Measurements from ENCODE around the gene CAST. TPM values are rescaled to one million over a fixed set of nuclear protein-coding genes. Genes with fewer than 3 reads are reported as not detected.

The CAST gene
- total RNA-seq, 2 experiments from 2014 or later = 40.5 to 90.1 TPM

DNA sequence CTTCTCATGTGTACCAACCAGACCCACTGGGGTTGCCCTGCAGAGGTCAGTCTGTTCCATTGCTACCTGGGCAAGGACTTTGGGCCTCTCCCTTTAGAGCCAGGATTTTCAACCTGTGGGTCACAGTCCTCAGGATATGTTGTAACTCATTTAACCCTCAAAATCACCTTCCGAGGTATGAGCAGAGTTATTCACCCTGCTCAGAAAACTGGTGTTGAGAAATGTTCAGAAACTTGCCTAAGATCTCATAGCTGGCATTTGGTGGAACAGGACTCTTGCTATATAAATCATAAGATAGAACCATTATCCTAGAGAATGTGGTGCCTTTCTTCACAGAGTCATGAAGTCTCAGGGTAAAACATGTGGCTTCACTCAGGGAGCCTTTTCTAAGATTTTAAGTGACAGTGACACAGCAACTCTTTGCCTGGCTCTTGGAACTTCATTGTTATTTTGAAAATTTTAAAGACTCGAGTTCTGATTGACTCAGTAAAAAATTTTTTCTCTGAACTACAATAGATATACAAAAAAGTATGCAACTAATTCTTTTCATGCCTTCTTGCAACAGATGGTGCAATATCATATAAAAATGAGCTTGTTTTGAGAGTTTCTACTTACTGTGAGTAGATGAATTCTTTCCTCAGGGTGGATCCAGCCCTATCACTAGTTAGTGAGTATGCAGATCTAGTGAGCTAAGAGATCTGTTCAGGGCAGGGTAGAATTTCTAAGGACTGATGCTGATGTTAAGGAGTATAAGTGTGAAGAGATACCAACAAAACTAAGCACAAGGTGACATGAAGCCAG, 29.5 kb downstream of the CAST start:
- H2AFZ ChIP-seq (ENCODE audit: low read length) = no peak overlapping the region
- no TSS peak for BruUV-seq (replicated peaks)

DNA sequence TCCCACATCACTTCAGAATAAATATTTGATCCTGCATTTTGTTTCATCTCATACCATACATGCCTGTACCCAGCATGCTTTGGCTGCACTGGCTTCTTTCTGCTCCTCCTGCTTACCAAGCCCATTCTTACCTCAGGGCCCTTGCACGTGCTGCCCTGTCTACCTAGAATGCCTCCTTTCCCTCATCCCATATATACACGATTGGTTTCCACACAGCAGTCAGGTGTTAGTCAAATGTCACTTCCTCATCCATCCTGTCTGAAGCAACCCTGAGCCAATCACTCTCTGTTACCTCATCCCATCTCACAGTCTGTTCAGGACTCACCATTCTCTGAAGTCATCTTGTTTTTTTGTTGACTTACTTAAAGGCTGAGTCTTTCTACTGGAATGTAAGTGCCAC, 30.3 kb downstream of the CAST start:
- ChIA-PET CTCF (ENCODE audit: unreplicated experiment) (interaction anchor here (0.6 kb wide), 1 partner anchor 11 kb away, joined by 3 read pairs; no protein-coding TSS in a partner anchor), POLR2A (interaction anchor here (0.7 to 2.5 kb wide), 6 partner anchors 9 to 316 kb away, joined by 3 to 6 read pairs (median 4); partner anchors contain the start of gene CAST)
- intact Hi-C loops (cut with micrococcal nuclease; ENCODE audit: unreplicated experiment) = no loop called here
- Histone ChIP-seq H3K4me3 (ENCODE audit: low read depth, low read length, poor library complexity, severe bottlenecking) (no peak overlapping the region), H3K4me1 (ENCODE audit: insufficient read depth, low read length, poor library complexity, severe bottlenecking) (peaks cover 4% of the 10 kb centered on the region), H4K20me1 (ENCODE audit: insufficient read depth, low read length) (no peaks in the 10 kb centered on the region), H2AFZ (ENCODE audit: low read length) (no peak overlapping the region), H3K27ac (ENCODE audit: low read depth, low read length, poor library complexity, severe bottlenecking) (no peak overlapping the region), H3K9me2 (ENCODE audit: insufficient read depth, low read length) (no peaks in the 10 kb centered on the region), H3K36me3 (ENCODE audit: insufficient read depth, low read length) (no peaks in the 10 kb centered on the region), H3K9me3 (ENCODE audit: low read length) (no peaks in the 10 kb centered on the region), H3K4me2 (ENCODE audit: low read length) (no peak overlapping the region), H3K79me2 (ENCODE audit: insufficient read depth, low read depth, low read length) (no peaks in the 10 kb centered on the region)
- TF ChIP-seq, protein P1, sequence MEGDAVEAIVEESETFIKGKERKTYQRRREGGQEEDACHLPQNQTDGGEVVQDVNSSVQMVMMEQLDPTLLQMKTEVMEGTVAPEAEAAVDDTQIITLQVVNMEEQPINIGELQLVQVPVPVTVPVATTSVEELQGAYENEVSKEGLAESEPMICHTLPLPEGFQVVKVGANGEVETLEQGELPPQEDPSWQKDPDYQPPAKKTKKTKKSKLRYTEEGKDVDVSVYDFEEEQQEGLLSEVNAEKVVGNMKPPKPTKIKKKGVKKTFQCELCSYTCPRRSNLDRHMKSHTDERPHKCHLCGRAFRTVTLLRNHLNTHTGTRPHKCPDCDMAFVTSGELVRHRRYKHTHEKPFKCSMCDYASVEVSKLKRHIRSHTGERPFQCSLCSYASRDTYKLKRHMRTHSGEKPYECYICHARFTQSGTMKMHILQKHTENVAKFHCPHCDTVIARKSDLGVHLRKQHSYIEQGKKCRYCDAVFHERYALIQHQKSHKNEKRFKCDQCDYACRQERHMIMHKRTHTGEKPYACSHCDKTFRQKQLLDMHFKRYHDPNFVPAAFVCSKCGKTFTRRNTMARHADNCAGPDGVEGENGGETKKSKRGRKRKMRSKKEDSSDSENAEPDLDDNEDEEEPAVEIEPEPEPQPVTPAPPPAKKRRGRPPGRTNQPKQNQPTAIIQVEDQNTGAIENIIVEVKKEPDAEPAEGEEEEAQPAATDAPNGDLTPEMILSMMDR (conservative IDR thresholded peaks at IDR 0.05; ENCODE audit: low read length) = no peak
- no peak for TF ChIP-seq EZH2phosphoT487 (IDR thresholded peaks at IDR 0.05; ENCODE audit: borderline replicate concordance, low read depth, low read length)
- no peak for DNase-seq (ENCODE audit: low spot score)
- BruUV-seq (replicated peaks) = no TSS peak

More for the DNA sequence above, 29.5 kb downstream of the CAST start:
- no peak overlapping the region for H3K4me2 ChIP-seq (ENCODE audit: low read length)
- no peaks in the 10 kb centered on the region for H3K9me3 ChIP-seq (ENCODE audit: low read length)
- no peak for TF ChIP-seq EZH2phosphoT487 (IDR thresholded peaks at IDR 0.05; ENCODE audit: borderline replicate concordance, low read depth, low read length)
- TF ChIP-seq, protein P1 (conservative IDR thresholded peaks at IDR 0.05; ENCODE audit: low read length) = no peak
- intact Hi-C loops (cut with micrococcal nuclease; ENCODE audit: unreplicated experiment) = no loop called here
- peaks cover 5% of the 10 kb centered on the region for H3K4me1 ChIP-seq (ENCODE audit: insufficient read depth, low read length, poor library complexity, severe bottlenecking)
- H3K27ac ChIP-seq (ENCODE audit: low read depth, low read length, poor library complexity, severe bottlenecking) = no peak overlapping the region
- H3K36me3 ChIP-seq (ENCODE audit: insufficient read depth, low read length) = no peaks in the 10 kb centered on the region
- DNase-seq (ENCODE audit: low spot score) = no peak
- no peaks in the 10 kb centered on the region for H3K79me2 ChIP-seq (ENCODE audit: insufficient read depth, low read depth, low read length)
- CTCF ChIA-PET (ENCODE audit: unreplicated experiment) = interaction anchor here (0.6 kb wide), 1 partner anchor 11 kb away, joined by 3 read pairs; no protein-coding TSS in a partner anchor
- H3K9me2 ChIP-seq (ENCODE audit: insufficient read depth, low read length) = no peaks in the 10 kb centered on the region
- H4K20me1 ChIP-seq (ENCODE audit: insufficient read depth, low read length) = no peaks in the 10 kb centered on the region
- POLR2A ChIA-PET = interaction anchor here (0.7 to 2.5 kb wide), 7 partner anchors 9 to 402 kb away, joined by 3 to 6 read pairs (median 3); partner anchors contain the start of gene CAST
- no peak overlapping the region for H3K4me3 ChIP-seq (ENCODE audit: low read depth, low read length, poor library complexity, severe bottlenecking)

Data from OCI-LY7 (cell line).